HepG2 (cell line): ENCODE measurements around the gene CTNNA3.

Experiments used
- BHLHE40 ChIP-seq: IDR thresholded peaks from 2 replicates; pipeline ENCODE4 v1.6.1; 2011; ENCODE audit warnings: low read length, improper control_type of control experiment
- DPF2 ChIP-seq: sonication (generic); formaldehyde crosslinking; IDR thresholded peaks from 2 replicates; pipeline ENCODE4 v1.4.0; 2020; ENCODE audit warnings: mild to moderate bottlenecking, low read depth, missing genetic modification reagents, borderline replicate concordance
- DR1 ChIP-seq: sonication (generic); formaldehyde crosslinking; IDR thresholded peaks from 2 replicates; pipeline ENCODE4 v1.8.0; 2021; ENCODE audit warnings: mild to moderate bottlenecking, missing genetic modification reagents, inconsistent platforms
- HDAC2 ChIP-seq: sonication (generic); formaldehyde crosslinking; IDR thresholded peaks from 2 replicates; pipeline ENCODE4 v1.4.0; 2020; ENCODE audit warnings: missing genetic modification reagents
- SIN3A ChIP-seq: IDR thresholded peaks from 2 replicates; pipeline ENCODE4 v1.6.1; 2011; ENCODE audit warnings: low read depth, mild to moderate bottlenecking, control low read depth, low read length, borderline replicate concordance
- ZBTB1 ChIP-seq: sonication (generic); formaldehyde crosslinking; IDR thresholded peaks from 2 replicates; pipeline ENCODE4 v1.4.0; 2020; ENCODE audit warnings: missing genetic modification reagents, borderline replicate concordance
- ZFX ChIP-seq: sonication (generic); formaldehyde crosslinking; IDR thresholded peaks from 2 replicates; pipeline ENCODE4 v1.4.0; 2020; ENCODE audit warnings: mild to moderate bottlenecking, low read depth, missing genetic modification reagents, moderate library complexity
- ZNF674 ChIP-seq: sonication (generic); formaldehyde crosslinking; IDR thresholded peaks from 2 replicates; pipeline ENCODE4 v1.5.0; 2020; ENCODE audit warnings: low read depth, mild to moderate bottlenecking, missing genetic modification reagents
- TF ChIP-seq, protein P1 (sequence below): sonication (generic); formaldehyde crosslinking; IDR thresholded peaks from 2 replicates; pipeline ENCODE4 v1.5.0; 2020; ENCODE audit warnings: mild to moderate bottlenecking, missing genetic modification reagents, moderate library complexity

DNA sequence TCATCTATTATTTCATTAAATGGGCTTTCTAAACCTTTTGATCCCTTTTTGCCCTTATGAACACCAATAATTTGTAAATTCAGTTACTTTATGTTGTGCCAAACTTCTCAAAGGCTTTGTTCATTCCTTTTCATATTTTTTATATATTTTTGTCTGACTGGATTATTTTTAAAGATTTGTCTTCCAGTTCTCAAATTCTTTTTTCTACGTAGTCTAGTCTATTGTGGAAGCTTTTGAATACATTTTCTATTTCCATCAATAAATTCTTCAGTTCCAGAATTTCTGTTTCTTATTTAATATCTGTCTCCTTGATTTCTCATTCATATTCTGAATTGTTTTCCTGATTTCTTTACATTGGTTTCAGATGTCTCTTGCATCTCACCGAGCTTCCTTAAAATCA is 108.2 kb downstream of the CTNNA3 start:
- TF ChIP-seq DPF2 (CRISPR knock-in tag) (no peak), SIN3A (no peak), ZNF674 (no peak), BHLHE40 (no peak), ZBTB1 (CRISPR knock-in tag) (no peak), ZFX (CRISPR knock-in tag) (no peak), HDAC2 (CRISPR knock-in tag) (no peak), DR1 (CRISPR knock-in tag) (no peak)
- TF ChIP-seq, protein P1, sequence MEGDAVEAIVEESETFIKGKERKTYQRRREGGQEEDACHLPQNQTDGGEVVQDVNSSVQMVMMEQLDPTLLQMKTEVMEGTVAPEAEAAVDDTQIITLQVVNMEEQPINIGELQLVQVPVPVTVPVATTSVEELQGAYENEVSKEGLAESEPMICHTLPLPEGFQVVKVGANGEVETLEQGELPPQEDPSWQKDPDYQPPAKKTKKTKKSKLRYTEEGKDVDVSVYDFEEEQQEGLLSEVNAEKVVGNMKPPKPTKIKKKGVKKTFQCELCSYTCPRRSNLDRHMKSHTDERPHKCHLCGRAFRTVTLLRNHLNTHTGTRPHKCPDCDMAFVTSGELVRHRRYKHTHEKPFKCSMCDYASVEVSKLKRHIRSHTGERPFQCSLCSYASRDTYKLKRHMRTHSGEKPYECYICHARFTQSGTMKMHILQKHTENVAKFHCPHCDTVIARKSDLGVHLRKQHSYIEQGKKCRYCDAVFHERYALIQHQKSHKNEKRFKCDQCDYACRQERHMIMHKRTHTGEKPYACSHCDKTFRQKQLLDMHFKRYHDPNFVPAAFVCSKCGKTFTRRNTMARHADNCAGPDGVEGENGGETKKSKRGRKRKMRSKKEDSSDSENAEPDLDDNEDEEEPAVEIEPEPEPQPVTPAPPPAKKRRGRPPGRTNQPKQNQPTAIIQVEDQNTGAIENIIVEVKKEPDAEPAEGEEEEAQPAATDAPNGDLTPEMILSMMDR (CRISPR knock-in tag) = no peak
